Fibroblast of upper back skin (primary cell): Measurements from ENCODE around the gene ATP8B4.

Experiments used
- DNase-seq: peaks from one replicate; pipeline ENCODE4 v3.0.0-alpha.2; 2013

ATP8B4 gene

DNA sequence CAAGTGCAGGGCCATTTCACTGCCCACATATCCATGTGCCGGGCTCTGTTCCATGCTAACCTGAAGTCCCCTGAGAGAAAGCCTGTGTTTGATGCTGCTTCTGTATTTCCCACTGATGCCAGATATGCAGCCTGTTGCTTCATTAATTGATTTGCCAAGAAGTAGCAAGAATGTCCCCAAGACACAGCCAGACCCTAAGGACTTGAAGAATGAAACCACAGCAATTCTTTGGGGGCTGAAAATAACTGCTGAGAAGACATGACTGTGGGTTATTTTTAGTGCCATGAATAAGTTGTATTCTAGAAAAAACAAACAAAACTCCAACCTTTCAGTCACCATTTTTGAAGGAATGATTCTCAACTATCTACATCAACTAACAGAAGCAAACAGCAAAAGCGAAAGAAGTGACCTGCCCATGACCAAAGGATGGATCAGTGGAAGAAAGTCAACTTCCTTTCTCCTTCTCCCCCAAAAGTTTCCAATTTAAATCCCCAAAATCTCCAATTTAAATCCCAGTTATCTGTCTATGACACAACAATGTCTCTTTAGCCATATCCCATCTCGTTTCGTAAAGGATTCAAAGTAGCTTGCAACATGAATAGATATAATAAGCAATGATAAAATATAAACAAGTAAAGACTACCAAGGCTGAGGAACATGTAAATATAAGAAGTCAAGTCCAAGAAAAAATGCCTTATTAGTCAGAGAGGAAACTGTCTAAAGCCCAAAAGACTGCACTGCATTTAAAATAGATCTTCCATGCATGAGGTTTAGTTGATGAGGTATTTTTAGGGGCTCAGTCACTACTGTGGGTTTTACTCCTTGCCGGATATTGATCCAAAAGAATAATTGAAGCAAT, 271.4 kb downstream of the ATP8B4 start:
- DNase-seq: peak; percentile 71

DNA sequence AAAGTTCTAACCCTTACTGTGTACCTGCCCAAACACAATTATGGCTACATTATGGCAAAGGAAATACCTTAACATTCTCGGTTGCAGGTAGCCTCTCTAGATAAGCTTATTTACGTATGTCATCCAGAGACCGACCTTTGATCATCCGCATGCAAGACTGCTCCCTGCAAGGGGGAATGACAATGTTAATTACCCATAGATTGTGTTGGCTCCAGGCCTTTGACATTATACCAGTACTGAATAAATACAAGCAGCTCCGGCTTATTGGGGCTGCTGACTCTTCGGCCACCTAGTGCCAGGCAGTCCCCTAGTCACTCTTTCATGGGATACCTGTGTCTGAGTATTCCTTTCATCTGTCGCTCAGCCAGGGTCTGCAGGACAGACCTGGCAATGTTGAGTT, 274.6 kb downstream of the ATP8B4 start:
- no peak for DNase-seq

DNA sequence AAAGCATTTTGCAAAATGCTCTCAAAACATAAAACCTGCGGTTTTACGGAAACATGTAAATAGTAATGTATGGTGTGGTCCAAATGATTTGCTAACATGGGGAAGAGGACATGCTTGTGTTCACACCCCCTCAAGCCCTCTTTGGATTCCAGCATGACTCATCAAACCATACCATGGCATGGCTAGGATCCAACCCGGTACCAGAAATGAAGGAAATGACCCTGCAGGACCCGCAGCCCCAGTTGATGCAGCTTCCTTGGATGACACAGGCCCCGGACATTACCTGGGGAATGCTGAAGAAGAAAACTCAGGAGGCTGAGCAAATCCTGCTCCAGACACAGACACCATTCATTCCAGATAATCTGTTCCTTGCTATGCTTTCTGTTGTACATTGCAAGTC, 275.3 kb downstream of the ATP8B4 start:
- peak; percentile 31 for DNase-seq

DNA sequence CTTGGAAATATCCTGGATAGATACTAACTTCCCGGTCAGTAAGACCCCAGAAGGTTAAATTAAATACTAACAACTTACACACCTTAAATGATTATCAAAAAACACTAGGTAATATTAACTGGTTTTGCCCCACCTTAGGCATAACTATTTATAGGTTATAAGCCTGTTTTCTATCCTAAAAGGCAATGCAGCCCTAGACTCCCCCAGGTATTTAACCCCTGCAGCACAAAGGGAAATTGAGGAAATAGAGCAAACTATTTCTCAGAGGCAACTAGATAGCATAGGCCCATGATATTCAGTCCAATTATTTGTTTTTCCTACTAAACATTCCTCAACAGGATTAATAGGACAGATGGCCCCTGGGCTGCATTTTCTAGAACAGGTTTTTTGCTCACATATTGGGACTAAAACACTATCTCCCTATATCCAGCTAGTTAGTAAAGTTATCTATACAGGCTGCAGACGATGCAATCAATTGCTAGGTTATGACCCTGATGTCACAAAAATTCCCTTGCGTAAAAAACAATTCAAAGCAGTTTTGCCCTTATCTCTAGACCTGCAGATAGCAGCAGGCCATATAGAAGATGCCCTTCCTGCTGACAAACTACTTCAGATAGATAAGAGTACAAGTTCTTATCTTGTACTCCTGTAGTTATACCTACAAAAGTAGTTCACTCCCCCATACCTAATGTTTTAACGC, 276.9 kb downstream of the ATP8B4 start:
- no peak for DNase-seq

DNA sequence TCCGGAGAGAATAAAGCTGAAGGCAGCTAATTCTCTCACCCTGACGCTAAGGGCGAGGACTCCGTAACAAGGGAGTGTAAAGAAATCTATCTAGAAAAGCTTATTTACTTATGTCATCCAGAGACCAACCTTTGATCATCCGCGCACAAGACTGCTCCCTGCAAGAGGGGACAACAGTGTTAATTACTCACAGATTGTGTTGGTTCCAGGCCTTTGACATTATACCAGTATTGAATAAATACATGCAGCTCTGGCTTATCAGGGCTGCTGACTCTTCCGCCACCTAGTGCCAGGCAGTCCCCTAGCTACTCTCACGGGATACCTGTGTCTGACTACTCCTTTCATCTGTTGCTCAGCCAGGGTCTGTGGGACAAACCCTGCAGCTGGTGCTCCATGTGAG, 286.5 kb downstream of the ATP8B4 start:
- DNase-seq: peak; percentile 39

DNA sequence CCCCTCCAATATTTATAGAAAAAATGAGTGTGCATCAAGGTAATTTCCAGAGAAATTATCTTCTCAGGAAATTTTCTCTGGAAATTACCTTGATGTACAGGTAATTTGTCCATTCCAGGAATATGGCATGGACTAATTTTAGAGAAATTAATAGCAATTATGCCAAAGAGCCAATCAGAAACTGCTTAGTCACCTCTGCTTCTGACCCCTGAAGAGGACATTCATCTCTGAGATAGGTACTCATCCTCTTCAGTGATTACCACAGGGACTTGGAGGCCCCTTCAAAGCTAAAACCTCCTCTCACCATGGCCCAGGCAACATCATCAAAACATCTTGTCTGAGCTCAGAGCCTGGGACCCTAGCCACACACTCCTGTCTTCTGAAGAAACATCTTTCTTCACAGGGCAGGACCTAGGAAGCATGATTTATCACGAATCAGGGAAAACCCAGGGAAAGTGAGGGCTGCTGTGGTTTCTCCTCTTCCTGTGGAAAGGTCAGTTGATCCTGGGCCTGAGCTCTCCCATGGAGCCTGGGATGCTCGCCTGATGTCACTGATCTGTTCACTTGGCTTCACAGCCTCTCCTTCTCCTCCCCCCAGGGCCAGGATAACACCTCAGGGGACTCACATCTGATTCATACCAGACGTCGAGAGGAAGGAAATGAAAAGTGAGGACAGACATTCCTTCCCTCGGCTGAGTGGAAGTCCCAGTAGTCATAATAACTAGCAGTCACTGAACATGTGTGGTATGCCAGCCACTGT, 287.6 kb downstream of the ATP8B4 start:
- peak; percentile 99 for DNase-seq

DNA sequence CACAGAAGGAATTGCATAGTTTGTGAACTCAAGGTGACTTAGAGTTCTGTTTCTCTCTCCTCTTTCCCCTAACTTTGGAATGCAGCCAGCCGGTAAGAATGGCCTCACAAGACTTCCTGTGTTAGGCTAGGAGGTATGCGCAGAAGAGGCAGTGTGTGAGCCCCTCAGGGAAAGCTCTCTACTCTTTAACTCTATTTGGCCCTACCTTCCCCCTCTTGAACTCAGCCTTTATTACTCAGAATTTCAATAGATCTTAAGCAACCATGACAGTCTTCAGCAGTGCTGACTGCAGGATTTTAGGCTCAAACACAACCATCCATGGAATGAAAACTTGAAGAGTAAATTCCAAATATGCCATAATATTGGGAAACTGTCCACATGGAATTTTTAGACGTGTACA, 288.6 kb downstream of the ATP8B4 start:
- peak; percentile 89 for DNase-seq

DNA sequence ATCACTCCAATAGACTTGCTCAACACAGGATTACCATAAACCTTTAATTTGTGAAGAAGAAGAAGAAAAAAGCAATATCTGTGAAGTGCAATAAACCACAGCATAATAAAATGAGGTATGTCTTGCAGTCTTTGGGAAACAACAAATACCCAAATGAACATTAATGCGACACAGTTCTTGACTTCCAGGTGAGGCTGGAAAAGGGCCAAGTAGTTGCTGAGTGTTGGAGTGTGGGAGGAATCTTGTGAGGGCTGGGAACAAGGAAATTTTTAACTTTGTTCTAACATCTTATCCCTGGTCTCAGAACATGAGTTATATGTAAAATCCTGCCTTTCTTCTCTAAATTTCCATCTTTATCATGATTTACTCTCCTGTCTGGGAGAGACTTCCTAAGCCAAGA, 291.7 kb downstream of the ATP8B4 start:
- DNase-seq: no peak

DNA sequence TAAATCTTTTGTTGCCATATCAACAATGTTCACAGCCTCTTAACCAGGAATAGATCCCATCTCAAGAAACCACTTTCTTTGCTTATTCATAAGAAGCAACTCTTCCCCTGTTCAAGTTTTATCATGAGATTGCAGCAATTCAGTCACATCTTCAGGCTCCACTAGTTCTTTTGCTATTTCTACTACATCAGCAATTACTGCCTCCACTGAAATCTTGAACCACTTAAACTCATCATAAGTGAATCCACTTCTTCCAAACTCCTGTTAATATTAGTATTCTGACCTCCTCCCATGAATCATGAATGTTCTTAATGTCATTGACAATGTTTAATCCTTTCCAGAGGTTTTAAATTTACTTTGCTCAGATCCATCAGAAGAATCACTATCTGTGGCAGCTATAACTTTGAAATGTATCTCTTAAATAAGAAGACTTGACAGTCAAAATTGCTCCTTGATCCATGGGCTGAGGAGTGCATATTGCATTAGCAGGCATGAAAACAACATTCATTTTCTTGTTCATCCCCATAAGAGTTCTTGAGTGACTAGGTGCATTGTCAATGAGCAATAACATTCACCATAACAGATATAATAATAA, 292.3 kb downstream of the ATP8B4 start:
- peak; percentile 56 for DNase-seq

DNA sequence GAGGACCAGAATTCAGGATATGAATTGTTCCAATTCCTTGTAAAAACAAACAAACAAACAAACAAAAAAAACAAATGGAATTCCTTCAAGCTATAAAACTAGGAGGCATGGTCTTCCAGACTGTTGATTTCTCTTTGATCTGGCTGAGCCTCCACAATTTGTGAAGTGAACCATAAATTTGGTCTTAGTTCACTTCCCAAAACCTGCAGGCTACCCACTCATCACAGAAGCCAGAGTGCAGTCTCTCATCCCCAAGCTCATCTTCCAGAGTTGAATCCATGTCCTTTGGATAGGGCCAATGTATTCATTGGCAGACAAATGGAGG, 294.3 kb downstream of the ATP8B4 start:
- DNase-seq: no peak

DNA sequence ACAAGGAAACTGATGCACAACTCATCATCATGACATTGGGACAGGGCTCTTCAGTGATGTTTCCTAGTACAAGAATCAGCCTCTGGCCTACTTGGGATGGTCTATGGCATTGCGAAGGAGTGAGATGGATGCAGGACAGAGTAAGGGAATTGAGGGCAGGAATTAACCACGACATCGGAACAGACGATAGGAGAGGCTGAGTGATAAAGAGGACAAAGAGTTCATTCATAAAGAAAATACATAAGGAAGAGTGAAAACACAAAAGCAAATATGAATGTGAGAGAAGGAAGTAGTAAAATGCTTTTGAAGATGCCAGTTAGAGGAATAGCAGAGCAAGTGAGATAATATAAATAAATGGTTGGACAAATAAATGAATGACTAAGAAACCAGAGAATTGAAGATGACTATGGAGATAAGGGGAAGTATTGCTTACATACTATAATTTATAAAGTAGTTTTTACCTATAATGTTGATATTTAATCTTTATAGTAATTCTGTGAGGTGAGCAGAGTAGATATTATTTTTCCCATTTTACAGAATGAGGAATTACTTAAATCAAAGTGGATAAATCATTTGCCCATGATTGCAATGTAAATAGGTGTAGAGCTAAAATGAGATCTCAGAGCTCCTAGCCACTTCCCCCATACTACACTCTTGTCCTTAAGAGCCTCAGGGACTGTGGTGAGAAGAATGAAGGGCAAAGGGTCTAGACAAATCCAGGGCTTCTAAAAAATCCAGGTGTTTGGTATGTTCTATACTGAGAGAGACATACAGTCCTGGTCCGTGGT, 294.9 kb downstream of the ATP8B4 start:
- no peak for DNase-seq

DNA sequence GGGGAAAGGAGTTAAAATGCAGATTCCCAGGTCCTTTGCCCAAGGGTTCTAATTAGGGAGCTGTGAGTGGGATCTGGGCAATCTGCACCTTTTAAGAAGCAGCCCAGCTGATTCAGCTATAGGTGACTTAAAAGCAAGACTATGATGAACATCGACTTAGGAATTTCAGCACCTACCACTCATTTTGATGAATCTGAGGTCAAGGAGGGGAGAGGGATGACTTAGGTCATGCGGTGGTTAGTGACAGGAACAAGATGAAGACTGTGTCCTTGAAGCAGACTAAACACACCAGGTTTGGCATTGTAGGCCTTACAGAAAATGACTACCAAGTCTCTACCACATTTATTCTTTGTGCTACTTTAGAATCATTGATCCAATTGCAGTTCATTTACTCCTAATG, 301.9 kb downstream of the ATP8B4 start:
- DNase-seq: peak; percentile 30

DNA sequence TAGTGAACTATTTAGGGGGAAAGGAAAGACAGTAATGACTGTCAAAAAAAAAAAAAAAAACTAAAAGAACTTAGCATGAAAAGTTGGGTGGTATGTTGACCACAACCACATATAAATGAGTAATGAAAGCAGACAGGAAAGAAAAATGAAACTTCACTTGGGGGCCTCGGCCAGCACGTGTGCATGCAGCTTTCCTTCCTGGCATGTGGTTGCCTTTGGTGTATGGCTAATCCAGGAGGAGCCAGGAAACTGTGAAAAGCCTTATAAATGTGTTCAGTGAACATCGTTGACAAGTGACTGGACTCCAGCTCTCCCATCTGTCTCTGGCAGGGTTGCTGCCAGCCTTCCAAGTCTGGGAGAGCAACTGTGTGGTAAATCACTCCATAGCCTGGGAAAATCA, 303.1 kb downstream of the ATP8B4 start:
- DNase-seq: peak; percentile 99

DNA sequence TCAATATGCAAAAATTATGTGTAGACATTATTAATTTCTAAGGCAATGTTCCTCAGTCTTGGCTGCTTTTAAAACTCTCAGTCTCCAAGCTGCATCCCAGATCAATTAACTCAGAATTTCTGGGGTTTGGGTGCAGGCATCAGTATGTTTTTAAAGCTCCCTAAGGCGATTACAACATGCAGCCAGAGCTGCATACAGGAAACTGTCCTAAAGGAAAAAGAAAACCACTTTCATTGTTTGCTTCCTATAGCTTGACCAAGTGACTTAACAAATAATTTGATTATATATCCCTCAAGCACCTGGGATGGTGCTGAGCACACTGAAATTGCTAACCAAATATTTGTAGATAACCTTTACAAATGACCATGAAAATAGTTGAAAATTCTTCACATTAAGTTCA, 303.5 kb downstream of the ATP8B4 start:
- DNase-seq: peak; percentile 71

DNA sequence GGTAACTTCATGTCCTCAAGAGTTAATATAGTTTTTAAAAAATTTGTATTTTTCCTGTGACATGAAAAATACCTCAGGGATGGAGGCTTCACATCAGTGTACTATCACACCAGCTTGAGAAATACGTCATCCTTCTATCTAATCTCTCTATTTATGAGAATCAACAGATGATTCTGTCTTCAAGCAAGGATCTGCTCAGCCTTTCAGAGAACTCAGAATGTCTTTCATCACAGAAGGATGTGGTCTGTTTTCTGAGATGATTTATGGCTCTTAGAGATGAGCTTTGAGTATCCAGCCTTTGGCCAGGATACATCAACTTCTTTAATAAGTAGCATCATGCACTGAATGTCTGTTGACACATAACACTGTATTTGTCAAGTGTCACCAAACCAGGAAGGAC, 304.3 kb downstream of the ATP8B4 start:
- DNase-seq: peak; percentile 78

DNA sequence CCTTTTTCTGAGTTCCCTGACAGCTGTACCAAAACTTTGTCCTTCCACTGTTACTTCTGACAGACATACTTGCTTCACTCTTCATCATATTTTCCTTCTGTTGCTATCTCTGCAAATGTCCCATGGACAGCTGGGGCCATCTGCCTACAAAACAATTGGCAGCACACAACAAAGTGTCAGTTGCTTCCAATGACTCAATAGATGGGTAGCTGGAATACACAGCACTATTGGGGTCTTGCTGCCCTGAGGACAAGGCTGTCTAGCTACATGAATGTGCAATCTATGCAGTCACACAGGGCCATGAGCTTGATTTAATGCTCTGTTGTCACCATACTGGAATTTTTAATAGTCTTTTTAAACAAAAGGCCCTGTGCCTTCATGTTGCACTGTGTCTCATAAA, 305.4 kb downstream of the ATP8B4 start:
- DNase-seq: peak; percentile 42

DNA sequence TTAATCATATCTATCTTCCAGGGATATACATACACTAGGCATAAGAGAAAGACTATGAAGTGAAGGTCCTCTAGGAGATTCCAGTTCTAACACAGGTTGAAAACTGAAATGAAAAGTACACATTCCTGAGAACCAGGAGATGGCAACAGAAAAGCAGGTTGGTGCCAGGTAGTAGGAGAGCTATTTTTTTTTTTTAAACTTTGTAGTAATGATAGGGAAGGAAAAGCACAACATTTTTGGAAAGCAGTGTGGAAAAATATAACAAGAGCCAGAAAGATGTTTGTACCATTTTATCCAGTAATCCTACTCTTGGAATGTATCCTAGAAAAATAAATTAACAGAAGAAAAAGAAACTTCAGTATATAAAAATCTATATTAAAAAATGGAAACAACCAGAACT, 308.3 kb downstream of the ATP8B4 start:
- DNase-seq: no peak

DNA sequence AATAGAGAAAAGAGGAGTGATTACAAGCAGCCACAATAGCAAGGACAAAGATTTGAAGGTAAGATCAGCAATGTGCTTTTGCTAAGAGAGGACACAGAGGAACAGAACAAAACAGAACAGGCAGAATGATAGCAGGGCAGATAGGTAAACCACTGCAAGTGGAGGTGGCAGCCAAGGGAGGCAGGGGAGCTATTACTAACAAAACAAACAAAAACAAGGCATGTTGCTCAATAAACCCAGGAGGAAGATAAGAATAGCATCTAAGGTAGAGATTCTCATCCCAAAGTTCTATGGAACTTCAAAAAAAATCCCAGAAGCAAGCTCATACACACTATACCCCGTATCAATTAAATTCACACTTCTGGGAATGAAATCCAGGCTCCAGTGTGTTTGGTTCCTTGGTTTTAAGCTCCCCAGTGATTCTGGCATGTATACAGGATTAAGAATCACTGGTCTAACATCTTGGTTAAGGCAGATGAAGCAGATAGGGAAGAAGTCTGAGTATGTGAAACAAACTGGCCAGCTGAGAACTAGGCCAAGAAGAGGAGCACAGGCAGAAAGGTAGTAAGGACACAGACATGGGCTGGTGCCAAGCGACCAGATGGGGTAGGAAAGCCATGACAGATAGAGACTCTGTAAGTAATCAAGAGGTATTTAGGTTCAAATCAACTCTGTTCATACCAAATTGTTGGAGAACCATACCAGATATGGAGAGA, 309.0 kb downstream of the ATP8B4 start:
- no peak for DNase-seq

DNA sequence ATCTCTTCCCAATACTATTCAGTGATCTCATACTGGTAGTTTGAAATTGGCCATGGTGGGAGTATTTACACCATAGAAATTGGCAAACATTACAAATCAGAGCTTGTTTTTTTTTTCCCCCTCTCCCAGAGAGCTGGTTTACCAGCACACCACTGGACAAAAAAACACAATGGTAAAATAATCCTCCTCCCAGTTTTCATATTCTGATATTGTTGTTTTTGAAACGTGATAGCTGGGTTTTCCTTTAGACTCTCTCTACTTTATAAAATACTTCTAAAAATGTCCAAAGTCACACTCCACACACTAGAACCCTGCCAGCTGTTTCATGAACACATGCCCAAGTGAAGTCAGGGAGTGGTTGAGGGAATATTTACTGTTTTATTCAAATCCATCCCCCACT, 310.7 kb downstream of the ATP8B4 start:
- no peak for DNase-seq
